DMS79 (cell line): ENCODE data around the gene UNG.
A peak's percentile ranks its signal among the peaks of the same experiment; 100 is the strongest.
"Not testable (repeated sequence)": the region's sequence is repeated elsewhere in the genome, so short reads cannot be mapped to it uniquely, and the experiment has no call there.

ENCODE experiments used
- DNase-seq: peaks from one replicate; lab custom pipeline; 2025; lab: John Stamatoyannopoulos, UW

The UNG gene

DNA sequence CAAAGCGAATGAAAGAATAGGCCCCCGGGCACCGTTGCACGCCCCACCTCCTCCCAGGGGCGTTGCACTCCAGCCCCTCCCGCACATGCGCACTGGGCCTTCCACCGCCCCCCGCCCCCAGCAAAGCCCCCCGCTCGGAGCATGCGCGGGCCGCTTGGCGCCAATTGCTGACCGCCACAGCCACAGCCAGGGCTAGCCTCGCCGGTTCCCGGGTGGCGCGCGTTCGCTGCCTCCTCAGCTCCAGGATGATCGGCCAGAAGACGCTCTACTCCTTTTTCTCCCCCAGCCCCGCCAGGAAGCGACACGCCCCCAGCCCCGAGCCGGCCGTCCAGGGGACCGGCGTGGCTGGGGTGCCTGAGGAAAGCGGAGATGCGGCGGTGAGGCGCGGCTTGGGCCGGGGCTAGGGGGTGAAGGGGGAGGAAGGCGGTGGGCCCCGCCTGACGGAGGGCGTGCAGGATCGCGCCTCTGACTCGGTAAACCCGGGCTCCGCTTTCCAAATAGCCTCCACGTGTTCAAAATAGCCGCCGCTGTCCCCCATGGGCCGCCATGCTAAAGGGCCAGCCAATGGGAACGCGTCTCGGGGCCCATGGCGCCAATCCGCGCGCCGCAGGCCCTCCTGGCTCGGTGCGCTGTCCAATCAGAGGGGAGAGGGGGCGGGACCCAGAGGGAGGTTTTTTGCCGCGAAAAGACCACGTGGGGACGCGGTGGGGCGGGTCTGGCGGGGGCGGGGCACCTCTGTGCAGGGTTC is at the start of gene UNG:
TSS of gene UNG (plus strand) at position 163 of the 748 bp plus-strand sequence. CDS start at position 246, 83 bp downstream.
- DNase-seq = peak; percentile 92

DNA sequence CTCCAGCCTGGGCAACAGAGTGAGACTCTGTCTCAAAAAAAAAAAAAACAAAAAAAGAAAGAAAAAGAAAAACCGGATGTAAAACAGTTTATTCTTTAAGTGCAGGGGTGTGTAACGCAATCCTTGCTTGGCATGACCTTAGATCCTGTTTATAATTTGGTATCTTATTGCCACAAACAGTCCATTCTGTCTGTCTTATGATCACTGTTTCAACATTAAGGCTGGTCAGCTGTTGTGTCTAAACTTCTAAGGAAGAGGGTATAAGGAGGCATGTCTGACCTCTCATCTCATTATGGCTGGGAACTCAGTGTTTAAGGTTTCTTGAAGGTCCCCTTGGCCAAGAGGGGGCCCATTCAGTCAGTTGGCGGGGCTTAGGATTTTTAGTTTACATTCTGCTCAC is 48.7 kb upstream of the UNG start:
- not testable (repeated sequence) for DNase-seq

DNA sequence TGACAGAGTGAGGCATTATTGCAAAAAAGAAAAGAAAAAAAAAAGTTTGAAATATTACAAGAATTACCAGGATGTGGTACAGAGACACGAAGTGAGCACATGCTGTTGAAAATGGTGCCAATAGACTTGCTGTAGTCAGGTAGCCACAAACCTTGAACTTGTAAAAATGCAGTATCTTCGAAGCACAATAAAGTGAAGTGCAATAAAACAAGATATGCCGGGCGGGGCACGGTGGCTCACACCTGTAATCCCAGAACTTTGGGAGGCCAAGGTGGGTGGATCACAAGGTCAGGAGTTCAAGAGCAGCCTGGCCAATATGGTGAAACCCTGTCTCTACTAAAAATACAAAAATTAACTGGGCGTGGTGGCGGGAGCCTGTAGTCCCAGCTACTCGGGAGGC is 47.6 kb upstream of the UNG start:
- DNase-seq = not testable (repeated sequence)

DNA sequence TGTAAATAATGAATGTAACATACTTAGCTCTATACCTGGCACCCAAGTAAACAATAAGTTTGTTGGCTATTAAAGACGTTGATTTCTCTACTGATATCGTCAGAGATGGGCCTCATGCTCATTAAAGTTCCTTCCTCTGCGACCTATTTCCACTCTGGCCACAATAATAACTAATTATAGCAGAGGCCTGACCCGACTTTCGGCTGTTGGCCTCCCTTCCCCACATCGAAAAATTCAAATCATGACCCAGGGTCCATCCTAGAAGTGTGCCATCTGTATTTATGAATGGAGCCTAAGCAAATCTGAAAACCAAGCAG is 45.3 kb upstream of the UNG start:
- DNase-seq = no peak

DNA sequence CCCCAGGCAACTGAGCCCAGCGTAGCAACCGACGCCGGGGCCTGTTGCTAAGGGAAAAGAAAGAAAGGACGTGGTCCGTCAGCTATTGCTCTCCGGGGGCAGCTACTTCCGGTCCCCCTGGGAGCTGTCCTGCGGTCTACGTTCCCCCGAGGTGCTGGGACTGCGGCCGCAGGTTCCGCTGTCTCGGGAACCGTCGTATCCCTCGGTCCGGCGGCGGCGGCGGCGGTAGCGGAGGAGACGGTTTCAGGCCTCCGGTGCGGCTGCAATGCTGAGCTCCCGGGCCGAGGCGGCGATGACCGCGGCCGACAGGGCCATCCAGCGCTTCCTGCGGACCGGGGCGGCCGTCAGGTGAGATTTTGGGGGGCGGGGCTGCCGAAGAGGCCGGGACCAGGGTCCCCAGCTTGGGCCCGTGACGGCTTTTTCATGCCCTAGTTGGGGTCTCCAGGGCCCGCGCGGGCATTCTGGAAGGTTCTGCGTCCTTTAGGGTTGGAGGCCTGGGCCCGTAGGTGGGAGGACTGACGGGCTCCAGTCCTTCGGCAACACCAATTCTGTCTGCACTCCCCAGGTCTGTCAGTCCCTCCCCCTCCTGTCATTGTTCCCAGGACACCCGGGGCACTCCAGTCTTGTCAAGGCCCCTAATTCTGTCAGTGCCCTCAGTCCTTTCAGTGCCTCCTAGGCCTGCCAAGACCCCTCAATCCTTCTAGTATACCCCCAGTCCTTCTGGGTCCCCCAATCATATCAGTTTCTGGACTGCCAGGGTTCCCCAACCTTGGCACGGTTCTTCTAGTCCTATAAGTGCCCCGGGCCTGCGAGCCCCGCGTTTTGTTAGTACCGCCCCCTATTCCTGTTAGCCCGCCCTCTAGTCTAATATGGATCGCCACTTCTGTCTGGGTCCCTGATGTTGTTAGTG is 44.7 kb upstream of the UNG start, which contains the start of gene USP30:
TSS of gene USP30 (plus strand) at position 163 of the 910 bp plus-strand sequence. CDS start at position 266, 103 bp downstream.
- peak; percentile 77 for DNase-seq

DNA sequence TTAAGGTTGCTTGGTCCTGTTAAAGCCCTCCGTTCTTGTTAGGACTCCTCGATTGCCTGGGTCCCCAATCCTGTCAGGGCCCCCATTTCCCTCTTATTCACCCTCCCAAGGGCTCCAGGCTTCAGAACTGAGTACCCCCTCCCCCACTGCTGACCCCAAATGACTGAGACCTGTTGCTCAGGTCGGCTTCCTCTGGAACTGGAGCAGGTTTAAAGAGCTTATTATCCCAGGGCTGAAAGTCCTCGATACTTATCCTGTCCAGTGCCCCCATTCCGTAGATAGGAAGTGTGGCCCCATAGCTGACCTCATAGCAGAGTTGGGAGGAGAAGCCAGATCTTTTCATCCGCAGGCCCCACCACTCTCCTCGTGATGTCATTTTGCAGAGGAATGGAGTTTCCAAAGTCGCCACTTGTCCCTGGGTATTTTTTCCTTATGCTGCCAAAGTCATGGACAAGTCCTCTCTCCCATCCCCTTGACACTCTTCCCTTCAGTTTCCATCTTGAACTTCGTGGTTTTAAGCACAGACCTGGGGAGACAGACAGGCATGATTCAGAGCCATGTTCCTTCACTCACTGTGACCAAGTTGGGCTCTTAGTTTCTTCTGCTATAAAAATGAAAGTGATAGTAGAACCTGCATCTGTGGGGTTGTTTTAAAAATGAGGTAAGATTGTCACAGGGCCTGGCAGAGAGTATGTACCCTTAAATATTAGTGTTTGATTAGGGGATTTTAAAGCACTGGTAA is 43.8 kb upstream of the UNG start:
- no peak for DNase-seq

DNA sequence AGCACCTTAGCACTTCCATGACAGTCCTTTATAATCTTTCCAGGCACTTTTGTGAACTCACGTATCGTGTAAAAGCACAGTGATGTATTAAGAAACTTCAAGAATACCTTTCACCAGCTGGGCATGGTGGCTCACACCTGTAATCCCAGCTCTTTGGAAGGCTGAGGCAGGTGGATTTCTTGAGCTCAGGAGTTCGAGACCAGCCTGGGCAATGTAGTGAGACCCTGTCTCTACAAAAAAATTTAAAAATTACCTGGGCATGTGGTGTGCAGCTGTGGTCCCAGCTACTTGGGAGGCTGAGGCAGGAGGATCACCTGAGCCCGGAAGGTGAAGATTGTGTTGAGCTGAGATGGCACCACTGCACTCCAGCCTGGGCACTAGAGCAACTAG is 43.3 kb upstream of the UNG start:
- DNase-seq = not testable (repeated sequence)

DNA sequence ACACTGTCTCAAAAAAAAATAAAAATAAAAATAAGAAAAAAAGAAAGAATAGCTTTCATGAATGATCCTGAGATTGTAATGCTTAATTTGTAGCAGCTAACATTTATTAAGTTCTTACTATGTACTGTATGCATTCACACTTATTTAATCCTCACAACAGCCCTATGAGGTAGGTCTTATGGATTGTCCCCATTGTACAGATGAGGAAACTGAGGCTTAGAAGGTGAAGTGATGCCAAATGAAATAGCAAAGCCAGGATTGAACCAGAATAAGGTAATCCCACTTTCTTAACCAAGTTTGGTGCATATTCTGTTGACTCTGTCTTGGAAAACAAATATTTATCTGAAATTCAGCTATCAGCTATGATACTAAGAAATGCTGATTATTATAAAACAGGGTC is 42.9 kb upstream of the UNG start:
- DNase-seq = no peak

DNA sequence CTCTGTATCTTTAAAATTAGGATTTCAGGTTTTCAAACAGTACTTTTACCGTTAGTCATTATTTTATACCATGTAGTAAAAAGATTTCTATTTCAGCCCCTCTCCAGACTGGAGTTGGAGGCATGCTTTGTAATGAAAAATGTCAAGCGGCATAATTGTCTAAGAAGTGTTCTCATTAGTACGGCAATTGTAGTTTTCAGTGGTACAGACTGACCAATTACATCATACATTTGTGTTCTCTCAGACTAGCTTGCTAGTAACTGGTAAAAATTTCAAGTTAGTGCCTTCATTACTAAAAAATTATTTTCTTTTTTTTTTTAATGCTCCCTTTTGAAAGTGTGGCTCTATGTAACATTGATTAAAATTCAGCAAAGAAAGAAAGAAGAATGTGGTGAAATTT is 40.5 kb upstream of the UNG start:
- no peak for DNase-seq

DNA sequence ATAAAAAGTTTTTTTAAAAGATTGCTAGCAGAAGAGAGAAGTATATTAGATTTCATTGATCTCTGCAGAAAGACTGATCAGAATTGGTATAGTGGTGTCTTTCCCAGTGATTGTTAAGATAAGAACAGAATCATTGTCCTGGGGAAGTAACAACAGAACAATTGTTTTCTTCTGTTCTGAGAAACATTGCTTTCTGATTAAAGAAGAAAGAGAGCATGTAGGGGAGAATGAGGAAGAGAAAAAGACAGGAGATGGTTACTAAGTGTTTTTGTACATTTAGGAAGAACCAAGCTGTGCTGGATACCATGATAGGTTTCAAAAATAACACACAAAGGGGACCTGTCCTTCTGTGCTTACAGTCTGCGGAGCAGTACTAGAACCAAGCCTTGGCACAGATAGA is 40.0 kb upstream of the UNG start:
- no peak for DNase-seq

DNA sequence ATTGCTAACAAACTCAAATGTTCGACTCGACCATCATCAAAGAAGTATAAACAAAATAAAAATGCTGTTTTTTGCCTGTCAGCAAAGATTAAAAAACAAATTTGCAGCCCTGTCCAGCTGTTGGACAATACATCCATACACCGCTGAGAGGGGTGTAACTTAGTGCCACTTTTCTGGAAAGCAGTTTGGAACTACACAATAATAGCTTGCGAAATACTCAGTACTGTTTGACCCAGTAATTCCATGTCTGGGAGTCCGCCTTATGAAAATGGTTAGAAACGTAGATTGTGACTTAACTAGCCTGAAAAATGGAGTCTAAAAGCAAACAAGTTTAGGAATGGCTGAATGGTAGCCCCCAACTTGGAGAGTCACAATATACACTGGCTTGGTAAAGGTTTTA is 38.6 kb upstream of the UNG start:
- DNase-seq = no peak

DNA sequence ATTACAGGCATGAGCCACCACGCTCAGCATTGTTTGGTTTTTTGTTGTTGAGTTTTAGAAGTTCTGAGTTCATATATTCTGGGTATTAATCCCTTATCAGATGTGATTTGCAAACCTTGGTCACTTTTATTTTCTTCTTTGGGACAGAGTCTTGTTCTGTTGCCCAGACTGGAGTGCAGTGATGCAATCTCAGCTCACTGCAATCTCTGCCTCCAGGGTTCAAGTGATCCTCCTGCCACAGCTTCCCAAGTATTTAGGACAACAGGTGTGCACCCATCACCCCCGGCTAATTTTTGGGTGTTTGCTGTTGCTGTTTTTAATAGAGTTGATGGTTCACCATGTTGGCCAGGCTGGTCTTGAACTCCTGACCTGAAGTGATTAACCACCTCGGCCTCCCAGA is 33.3 kb upstream of the UNG start:
- DNase-seq = no peak

DNA sequence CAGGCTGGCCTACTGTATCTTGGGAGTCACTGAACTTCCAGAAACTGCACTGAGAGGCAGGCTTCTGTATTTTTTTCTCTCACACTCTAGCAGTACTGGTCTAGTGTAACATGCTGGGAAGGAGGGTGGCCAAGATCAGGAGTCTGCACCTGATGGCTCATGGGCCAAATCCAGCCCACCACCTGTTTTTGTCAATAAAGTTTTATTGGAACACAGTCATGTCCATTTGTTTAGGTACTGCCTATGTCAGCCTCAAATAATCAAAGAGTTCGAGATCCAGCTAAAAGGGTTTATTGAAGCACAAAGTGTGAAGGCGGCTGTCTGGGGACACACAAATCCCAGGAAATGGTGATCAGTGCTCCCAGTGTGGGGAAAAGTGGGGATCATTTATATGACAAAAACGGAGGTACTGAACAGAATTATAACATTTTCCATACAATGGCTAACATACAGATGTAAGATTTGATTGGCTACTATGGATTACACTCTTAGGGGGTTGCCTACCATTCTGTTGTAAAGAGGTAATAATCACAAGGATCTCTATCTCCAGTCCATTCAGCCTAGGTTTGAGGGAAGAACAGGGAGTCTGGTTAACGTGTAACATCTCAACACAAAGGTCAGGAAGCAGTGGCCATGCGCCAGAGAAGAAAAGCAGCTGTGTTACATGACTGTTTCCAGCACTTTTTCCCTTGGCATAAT is 32.1 kb upstream of the UNG start:
- no peak for DNase-seq

DNA sequence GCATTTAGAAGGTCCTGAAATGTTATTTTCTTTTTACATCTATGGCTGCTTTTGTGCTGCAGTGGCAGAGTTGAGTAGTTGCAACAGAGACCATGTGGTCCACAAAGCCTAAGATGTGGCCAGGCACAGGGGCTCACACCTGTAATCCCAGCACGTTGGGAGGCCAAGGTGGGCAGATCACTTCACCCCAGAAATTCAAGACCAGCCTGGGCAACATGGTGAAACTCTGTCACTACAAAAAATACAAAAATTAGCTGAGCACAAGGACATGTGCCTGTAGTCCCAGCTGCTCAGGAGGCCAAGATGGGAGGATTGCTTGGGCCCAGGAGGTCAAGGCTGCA is 31.6 kb upstream of the UNG start:
- DNase-seq = no peak

DNA sequence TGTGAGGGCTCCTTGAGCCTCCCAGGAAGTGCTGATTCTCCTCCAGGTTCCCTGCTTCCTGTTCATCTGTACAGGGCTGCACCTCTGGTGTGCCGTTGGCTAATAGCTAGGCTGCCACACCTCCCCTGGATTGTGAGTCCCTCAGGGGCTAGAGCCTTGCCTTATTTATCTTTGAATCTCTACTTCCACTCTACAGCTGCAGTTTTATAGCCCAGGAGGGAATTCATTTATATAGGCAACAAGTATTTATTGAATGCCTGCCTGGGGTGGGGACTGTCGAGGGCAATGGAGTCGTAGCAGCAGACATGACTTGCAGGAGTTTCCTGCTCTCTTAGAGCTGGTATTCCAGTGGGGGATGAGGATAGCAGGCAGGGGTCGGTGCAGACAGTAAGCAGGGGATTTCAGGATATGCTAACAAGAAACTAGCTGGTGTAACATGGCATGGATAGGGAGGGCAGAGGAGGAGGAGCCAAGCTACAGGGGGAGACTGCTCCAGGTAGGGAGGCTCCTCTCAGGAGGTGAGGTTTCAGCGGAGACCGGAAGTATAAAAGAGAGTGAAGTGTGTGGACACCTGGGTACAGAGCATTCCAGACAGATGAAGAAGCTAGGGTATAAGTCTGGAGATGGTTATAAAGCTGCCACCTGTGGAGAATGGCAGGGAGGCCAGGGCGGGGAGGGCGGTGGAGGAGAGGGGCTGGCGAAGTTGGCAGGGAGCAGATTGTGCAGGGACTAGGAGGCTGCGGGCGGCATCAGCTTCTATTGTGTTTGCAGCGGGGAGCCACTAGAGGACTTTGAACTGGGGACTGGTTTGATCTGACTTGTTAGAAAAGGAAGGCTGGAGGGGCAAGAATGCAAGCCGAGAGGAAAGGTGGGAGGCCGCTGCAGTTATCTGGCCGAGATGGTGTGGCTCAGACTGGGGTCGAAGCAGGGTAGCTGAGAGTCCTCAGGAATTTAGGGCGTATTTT is 27.8 kb upstream of the UNG start:
- DNase-seq = no peak

DNA sequence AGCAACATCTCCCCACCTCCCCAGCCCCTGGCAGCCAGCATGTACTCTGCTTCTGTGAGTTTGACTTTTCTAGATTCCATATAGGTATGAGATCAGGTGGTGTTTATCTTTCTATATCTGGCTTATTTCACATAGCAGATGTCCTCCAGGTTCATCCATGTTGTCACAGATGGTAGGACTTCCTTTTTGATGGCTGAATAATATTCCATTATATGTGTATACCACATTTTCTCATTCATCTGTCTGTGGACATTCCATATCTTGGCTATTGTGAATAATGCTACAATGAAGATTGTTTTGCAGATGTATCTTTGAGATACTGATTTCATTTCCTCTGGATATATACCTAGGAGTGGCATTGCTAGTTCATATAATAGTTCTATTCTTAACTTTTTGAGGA is 22.5 kb upstream of the UNG start:
- DNase-seq = no peak

DNA sequence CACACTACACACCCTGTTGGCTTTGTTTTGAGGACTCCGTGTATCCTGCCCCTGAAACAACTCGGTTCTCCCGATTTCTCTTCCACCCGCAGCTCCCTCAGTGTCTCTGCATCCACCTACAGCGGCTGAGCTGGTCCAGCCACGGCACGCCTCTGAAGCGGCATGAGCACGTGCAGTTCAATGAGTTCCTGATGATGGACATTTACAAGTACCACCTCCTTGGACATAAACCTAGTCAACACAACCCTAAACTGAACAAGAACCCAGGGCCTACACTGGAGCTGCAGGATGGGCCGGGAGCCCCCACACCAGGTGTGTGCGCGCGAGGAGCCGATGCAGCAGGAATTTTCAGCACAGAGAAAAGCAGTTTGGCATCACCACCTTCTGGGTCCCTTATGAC is 14.6 kb upstream of the UNG start:
- no peak for DNase-seq

DNA sequence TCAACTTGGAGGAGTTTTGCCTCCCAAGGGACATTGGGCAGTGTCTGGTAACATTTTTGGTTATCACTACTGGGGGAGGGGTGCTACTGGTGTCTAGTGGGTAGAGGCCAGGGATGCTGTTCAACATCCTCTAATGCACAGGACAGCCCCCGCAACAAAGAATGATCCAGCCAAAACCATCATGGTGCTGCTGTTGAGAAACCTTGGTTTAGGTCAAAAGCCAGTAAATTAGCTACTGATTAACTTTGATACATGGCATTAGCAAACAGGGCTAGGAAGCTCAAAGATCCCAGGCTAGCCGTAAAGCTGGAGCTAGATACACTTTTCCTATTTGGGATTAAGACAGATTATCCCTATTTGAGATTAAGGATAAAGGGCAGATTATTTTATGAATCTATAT is 13.0 kb upstream of the UNG start:
- no peak for DNase-seq

DNA sequence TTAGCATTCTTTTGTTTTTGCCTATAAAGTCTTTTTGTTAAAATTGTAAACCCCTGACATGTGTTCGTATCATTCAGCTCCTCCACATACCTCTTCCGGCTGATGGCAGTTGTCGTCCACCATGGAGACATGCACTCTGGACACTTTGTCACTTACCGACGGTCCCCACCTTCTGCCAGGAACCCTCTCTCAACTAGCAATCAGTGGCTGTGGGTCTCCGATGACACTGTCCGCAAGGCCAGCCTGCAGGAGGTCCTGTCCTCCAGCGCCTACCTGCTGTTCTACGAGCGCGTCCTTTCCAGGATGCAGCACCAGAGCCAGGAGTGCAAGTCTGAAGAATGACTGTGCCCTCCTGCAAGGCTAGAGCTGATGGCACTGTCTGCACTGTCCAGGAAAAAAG is 11.8 kb upstream of the UNG start:
- no peak for DNase-seq

DNA sequence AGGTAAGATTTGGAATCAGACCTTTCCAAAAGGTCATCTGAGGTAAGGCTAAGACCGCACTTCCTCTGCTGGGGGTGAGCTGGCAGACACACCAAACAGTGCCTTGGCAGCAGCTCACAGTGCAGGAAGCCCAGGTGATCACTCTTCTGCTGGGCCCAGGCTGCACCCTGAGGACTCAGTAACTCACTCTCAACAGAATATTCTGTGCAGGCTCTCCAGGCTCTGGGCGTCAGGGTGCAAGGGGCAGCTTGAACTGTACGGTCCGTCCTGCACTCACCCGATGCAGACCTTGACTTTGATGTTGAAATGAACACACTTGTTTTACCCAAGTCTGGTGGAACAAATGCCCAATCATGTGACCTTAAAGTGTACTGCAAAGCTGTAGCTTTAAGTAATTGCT is 10.1 kb upstream of the UNG start:
- DNase-seq = no peak

DNA sequence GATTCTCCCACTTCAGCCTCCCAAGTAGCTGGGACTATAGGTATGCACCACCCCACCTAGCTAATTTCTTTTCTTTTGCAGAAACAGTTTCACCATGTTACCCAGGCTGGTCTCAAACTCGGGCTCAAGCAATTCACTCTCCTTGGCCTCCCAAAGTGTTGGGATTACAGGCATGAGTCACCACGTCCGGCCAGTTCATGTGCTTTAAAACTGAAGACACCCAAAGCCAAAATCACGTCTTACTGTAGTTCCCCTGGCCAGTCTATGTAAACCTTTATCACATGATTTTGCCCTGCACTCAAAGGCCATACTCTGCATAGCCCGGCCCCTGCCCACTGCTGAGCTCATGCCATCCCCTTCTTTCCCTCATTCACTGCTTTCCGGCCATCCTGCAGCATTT is 8.6 kb upstream of the UNG start:
- DNase-seq = no peak
